Ishikawa (cell line): ENCODE measurements around the gene GJD3.

Source experiments
- CEBPB ChIP-seq: IDR thresholded peaks from 2 replicates; pipeline ENCODE4 v1.6.1; 2012
- CREB1 ChIP-seq: IDR thresholded peaks from 2 replicates; pipeline ENCODE4 v1.6.1; 2012; ENCODE audit warnings: low read depth
- EGR1 ChIP-seq: IDR thresholded peaks from 2 replicates; pipeline ENCODE4 v1.6.1; 2012
- EP300 ChIP-seq: IDR thresholded peaks from 2 replicates; pipeline ENCODE4 v1.6.1; 2012; ENCODE audit warnings: borderline replicate concordance
- FOXM1 ChIP-seq: IDR thresholded peaks from 2 replicates; pipeline ENCODE4 v1.6.1; 2012; ENCODE audit warnings: low read depth, borderline replicate concordance
- MAX ChIP-seq: IDR thresholded peaks from 2 replicates; pipeline ENCODE4 v1.6.1; 2012
- NFIC ChIP-seq: IDR thresholded peaks from 2 replicates; pipeline ENCODE4 v1.6.1; 2012
- RAD21 ChIP-seq: IDR thresholded peaks from 2 replicates; pipeline ENCODE4 v1.6.1; 2012; ENCODE audit warnings: low read depth
- REST ChIP-seq: IDR thresholded peaks from 2 replicates; pipeline ENCODE4 v1.6.1; 2012; ENCODE audit warnings: low read depth, mild to moderate bottlenecking
- TAF1 ChIP-seq: IDR thresholded peaks from 2 replicates; pipeline ENCODE4 v1.6.1; 2012; ENCODE audit warnings: low read depth, mild to moderate bottlenecking
- TCF12 ChIP-seq: IDR thresholded peaks from 2 replicates; pipeline ENCODE4 v1.6.1; 2012; ENCODE audit warnings: low read depth
- TEAD4 ChIP-seq: IDR thresholded peaks from 2 replicates; pipeline ENCODE4 v1.6.1; 2012
- YY1 ChIP-seq: IDR thresholded peaks from 2 replicates; pipeline ENCODE4 v1.6.1; 2012; ENCODE audit warnings: low read depth
- ZBTB7A ChIP-seq: IDR thresholded peaks from 2 replicates; pipeline ENCODE4 v1.6.1; 2012; ENCODE audit warnings: low read depth
- TF ChIP-seq, protein P1 (sequence below): IDR thresholded peaks from 2 replicates; pipeline ENCODE4 v1.6.1; 2012

Gene GJD3

DNA sequence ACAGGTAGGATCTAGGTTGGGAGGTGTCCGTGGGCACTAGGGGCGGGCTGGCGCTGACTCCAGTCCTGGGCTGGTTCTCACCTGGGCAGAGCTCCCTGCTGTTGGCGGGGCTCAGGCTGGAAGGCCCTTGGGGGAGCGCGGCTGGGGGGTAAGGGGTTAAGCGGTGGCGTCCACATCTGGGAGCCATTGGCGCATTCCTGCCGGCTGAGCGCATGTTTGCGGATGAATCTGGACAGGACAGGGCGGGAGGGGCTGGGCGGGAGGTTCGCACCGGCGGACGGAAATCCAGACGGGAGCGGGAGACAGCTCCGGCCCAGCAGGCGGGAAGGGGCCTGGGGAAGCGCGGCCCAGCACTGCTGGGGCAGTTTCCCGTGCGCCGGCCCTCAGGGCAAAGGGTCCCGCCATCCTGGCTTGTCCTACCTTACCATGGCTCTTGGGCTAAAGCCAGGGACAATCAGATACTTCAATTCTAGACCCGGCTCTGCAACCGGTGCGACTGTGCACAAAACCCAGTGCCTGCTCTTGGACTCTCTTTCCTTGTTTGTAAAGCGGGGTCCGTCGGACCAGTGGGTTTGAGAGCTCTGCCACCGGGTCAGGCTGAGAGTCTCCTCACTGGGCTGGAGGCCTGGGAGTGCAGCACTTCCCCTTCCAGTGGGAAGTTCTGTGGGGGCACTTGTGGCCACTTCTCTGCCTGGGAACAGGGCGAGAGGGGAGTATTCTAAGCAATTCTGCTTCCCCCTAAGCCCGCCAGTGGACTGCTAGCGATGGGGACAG, 47.8 kb downstream of the GJD3 start:
- TF ChIP-seq TCF12 (peak; percentile 89), YY1 (peak; percentile 73), EP300 (peak; percentile 74; the same call in 1 of the 2 replicates), CREB1 (no peak), ZBTB7A (no peak; the same call in 1 of the 2 replicates), TEAD4 (peak; percentile 94), NFIC (peak; percentile 61), EGR1 (no peak), TAF1 (no peak), RAD21 (no peak), CEBPB (no peak), MAX (peak; percentile 45; the same call in 1 of the 2 replicates), FOXM1 (no peak), REST (no peak)
- TF ChIP-seq, protein P1, sequence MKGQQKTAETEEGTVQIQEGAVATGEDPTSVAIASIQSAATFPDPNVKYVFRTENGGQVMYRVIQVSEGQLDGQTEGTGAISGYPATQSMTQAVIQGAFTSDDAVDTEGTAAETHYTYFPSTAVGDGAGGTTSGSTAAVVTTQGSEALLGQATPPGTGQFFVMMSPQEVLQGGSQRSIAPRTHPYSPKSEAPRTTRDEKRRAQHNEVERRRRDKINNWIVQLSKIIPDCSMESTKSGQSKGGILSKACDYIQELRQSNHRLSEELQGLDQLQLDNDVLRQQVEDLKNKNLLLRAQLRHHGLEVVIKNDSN: no peak

GRCh38 chr17:40315678-40316570, 48.6 kb downstream of the GJD3 start:
- TF ChIP-seq NFIC (no peak), EGR1 (no peak), EP300 (no peak), FOXM1 (no peak), REST (no peak), TCF12 (no peak), TEAD4 (no peak), RAD21 (no peak), TAF1 (no peak), YY1 (no peak), ZBTB7A (no peak), MAX (no peak)
- TF ChIP-seq, protein P1: no peak

GRCh38 chr17:40315206-40315605, 49.3 kb downstream of the GJD3 start:
- TF ChIP-seq REST: no peak
- no peak for TF ChIP-seq TEAD4
- no peak for TF ChIP-seq TAF1
- TF ChIP-seq ZBTB7A: no peak
- no peak for TF ChIP-seq RAD21
- no peak for TF ChIP-seq CEBPB
- no peak for TF ChIP-seq MAX
- no peak for TF ChIP-seq FOXM1
- TF ChIP-seq YY1: no peak
- TF ChIP-seq EGR1: no peak
- TF ChIP-seq CREB1: no peak
- no peak for TF ChIP-seq TCF12
